ENCODE data around the gene PFKL.

DNA sequence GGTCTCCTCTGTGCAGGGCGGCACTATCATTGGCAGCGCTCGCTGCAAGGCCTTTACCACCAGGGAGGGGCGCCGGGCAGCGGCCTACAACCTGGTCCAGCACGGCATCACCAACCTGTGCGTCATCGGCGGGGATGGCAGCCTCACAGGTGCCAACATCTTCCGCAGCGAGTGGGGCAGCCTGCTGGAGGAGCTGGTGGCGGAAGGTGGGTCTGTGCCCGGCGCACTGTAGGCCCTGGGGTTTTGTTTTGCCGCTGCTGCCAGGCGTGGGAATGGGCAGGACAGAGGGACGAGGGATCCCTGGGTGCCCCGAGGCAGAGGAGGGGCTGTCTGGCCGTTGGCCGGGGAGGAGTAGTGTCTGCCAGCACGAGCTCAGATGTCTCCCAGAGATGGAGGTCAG lies 12.2 kb downstream of the PFKL start:
- TF ChIP-seq, protein P1, sequence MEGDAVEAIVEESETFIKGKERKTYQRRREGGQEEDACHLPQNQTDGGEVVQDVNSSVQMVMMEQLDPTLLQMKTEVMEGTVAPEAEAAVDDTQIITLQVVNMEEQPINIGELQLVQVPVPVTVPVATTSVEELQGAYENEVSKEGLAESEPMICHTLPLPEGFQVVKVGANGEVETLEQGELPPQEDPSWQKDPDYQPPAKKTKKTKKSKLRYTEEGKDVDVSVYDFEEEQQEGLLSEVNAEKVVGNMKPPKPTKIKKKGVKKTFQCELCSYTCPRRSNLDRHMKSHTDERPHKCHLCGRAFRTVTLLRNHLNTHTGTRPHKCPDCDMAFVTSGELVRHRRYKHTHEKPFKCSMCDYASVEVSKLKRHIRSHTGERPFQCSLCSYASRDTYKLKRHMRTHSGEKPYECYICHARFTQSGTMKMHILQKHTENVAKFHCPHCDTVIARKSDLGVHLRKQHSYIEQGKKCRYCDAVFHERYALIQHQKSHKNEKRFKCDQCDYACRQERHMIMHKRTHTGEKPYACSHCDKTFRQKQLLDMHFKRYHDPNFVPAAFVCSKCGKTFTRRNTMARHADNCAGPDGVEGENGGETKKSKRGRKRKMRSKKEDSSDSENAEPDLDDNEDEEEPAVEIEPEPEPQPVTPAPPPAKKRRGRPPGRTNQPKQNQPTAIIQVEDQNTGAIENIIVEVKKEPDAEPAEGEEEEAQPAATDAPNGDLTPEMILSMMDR (IDR thresholded peaks at IDR 0.05): no peak
- no peak for TF ChIP-seq POLR2A (IDR thresholded peaks at IDR 0.05)

Data from thyroid gland (tissue), 4 donors.